ENCODE measurements around the gene BMP6.

The BMP6 gene

GRCh38 chr6:7747016-7747415 lies 21.1 kb downstream of the BMP6 start:
- TF ChIP-seq GATA2 (IDR thresholded peaks at IDR 0.05; ENCODE audit: low read depth, low read length) (no peak), GATA3 (IDR thresholded peaks at IDR 0.05; ENCODE audit: low read depth, low read length) (no peak)

GRCh38 chr6:7747433-7747832 lies 21.5 kb downstream of the BMP6 start:
- TF ChIP-seq GATA2 (IDR thresholded peaks at IDR 0.05; ENCODE audit: low read depth, low read length) (no peak), GATA3 (IDR thresholded peaks at IDR 0.05; ENCODE audit: low read depth, low read length) (no peak)

GRCh38 chr6:7747901-7748504 lies 22.1 kb downstream of the BMP6 start:
- no peak for TF ChIP-seq GATA2 (IDR thresholded peaks at IDR 0.05; ENCODE audit: low read depth, low read length)
- no peak for TF ChIP-seq GATA3 (IDR thresholded peaks at IDR 0.05; ENCODE audit: low read depth, low read length)

GRCh38 chr6:7749478-7749877 lies 23.6 kb downstream of the BMP6 start:
- TF ChIP-seq GATA3 (IDR thresholded peaks at IDR 0.05; ENCODE audit: low read depth, low read length) (no peak), GATA2 (IDR thresholded peaks at IDR 0.05; ENCODE audit: low read depth, low read length) (no peak)

- TF ChIP-seq GATA2 (IDR thresholded peaks at IDR 0.05; ENCODE audit: low read depth, low read length) (no peak), GATA3 (IDR thresholded peaks at IDR 0.05; ENCODE audit: low read depth, low read length) (no peak)
These were observed 24.3 kb downstream of the BMP6 start for GRCh38 chr6:7750197-7750596.

GRCh38 chr6:7758456-7758855 lies 32.6 kb downstream of the BMP6 start:
- no peak for TF ChIP-seq GATA3 (IDR thresholded peaks at IDR 0.05; ENCODE audit: low read depth, low read length)
- TF ChIP-seq GATA2 (IDR thresholded peaks at IDR 0.05; ENCODE audit: low read depth, low read length), result no peak

GRCh38 chr6:7759320-7759719 lies 33.4 kb downstream of the BMP6 start:
- TF ChIP-seq GATA3 (IDR thresholded peaks at IDR 0.05; ENCODE audit: low read depth, low read length), result no peak
- TF ChIP-seq GATA2 (IDR thresholded peaks at IDR 0.05; ENCODE audit: low read depth, low read length), result no peak

- TF ChIP-seq GATA2 (IDR thresholded peaks at IDR 0.05; ENCODE audit: low read depth, low read length) (no peak), GATA3 (IDR thresholded peaks at IDR 0.05; ENCODE audit: low read depth, low read length) (no peak)
These were observed 35.2 kb downstream of the BMP6 start for GRCh38 chr6:7761051-7761450.

GRCh38 chr6:7762760-7763159 lies 36.9 kb downstream of the BMP6 start:
- TF ChIP-seq GATA3 (IDR thresholded peaks at IDR 0.05; ENCODE audit: low read depth, low read length) (no peak), GATA2 (IDR thresholded peaks at IDR 0.05; ENCODE audit: low read depth, low read length) (no peak)

- TF ChIP-seq GATA3 (IDR thresholded peaks at IDR 0.05; ENCODE audit: low read depth, low read length), result no peak
- TF ChIP-seq GATA2 (IDR thresholded peaks at IDR 0.05; ENCODE audit: low read depth, low read length), result no peak
These were observed 38.0 kb downstream of the BMP6 start for GRCh38 chr6:7763881-7764280.

GRCh38 chr6:7765575-7766325 lies 39.9 kb downstream of the BMP6 start:
- TF ChIP-seq GATA2 (IDR thresholded peaks at IDR 0.05; ENCODE audit: low read depth, low read length), result no peak
- no peak for TF ChIP-seq GATA3 (IDR thresholded peaks at IDR 0.05; ENCODE audit: low read depth, low read length)

GRCh38 chr6:7769702-7770101 lies 43.8 kb downstream of the BMP6 start:
- no peak for TF ChIP-seq GATA3 (IDR thresholded peaks at IDR 0.05; ENCODE audit: low read depth, low read length)
- TF ChIP-seq GATA2 (IDR thresholded peaks at IDR 0.05; ENCODE audit: low read depth, low read length), result no peak

GRCh38 chr6:7770111-7770510 lies 44.2 kb downstream of the BMP6 start:
- TF ChIP-seq GATA2 (IDR thresholded peaks at IDR 0.05; ENCODE audit: low read depth, low read length) (no peak), GATA3 (IDR thresholded peaks at IDR 0.05; ENCODE audit: low read depth, low read length) (no peak)

- TF ChIP-seq GATA2 (IDR thresholded peaks at IDR 0.05; ENCODE audit: low read depth, low read length) (no peak), GATA3 (IDR thresholded peaks at IDR 0.05; ENCODE audit: low read depth, low read length) (no peak)
These were observed 44.7 kb downstream of the BMP6 start for GRCh38 chr6:7770601-7771000.

- TF ChIP-seq GATA3 (IDR thresholded peaks at IDR 0.05; ENCODE audit: low read depth, low read length) (no peak), GATA2 (IDR thresholded peaks at IDR 0.05; ENCODE audit: low read depth, low read length) (no peak)
These were observed 47.4 kb downstream of the BMP6 start for GRCh38 chr6:7773322-7773721.

All from SH-SY5Y (cell line).